ENCODE results near the gene WWTR1. TPM values are rescaled to one million over a fixed set of nuclear protein-coding genes. Genes with fewer than 3 reads are reported as not detected.

Gene WWTR1
- total and polyA plus RNA-seq, 2 donors (not counting 3 experiments of a cell fraction or from before 2014, with no cell fraction given) = 210 to 341 TPM

DNA sequence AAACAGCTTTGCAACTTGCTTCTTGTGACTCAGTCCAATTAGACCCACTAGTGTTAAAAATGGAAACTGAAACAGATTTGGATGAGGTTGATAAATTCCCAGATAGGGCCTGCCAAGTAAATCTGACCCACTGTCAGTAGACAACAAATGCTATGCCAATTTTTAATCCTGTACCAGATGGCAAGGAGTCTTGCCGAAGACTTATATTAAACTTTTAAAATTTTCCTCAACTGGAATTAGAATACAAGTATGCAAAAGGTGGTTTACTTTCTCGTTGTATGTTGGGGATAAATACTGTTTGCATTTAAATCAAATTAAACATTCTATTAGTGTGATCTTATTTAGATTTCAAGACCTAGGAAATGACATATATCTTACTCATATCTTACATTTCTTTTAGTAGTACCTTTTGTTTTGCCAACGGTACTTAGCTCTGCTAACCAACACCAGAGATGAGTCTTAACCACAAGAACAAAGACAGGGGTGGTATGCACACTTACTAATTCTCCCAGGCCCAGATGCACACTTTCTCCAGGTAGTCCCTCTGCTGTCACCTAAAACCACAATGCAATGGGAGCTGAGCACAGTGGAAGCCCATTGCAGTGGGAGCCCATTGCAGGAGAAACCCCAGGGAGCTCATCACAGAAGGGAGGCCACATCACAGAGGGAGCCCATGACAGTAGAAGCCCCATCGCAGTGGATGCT is 77.8 kb downstream of the WWTR1 start:
- peak; percentile 45 for TF ChIP-seq JUN (IDR thresholded peaks at IDR 0.05; ENCODE audit: borderline replicate concordance, insufficient read depth, insufficient read length, low read depth)
- TF ChIP-seq POLR2AphosphoS5 (IDR thresholded peaks at IDR 0.05; ENCODE audit: insufficient read depth, low read depth, low read length) = no peak
- TF ChIP-seq FOS (IDR thresholded peaks at IDR 0.05; ENCODE audit: borderline replicate concordance, insufficient read depth, low read length) = peak; percentile 64
- no peak for TF ChIP-seq MAX (IDR thresholded peaks at IDR 0.05; ENCODE audit: insufficient read depth, insufficient read length)
- TF ChIP-seq GATA2 (IDR thresholded peaks at IDR 0.05; ENCODE audit: insufficient read depth, insufficient read length, low read depth, low read length) = peak; percentile 62
- no peak for TF ChIP-seq CTCF (IDR thresholded peaks at IDR 0.05; ENCODE audit: extremely low read depth in 1 of 2, insufficient read depth in 1 of 2, low read depth in 1 of 2, low read length in 2 of 2)
- peak; percentile 27 for TF ChIP-seq POLR2A (IDR thresholded peaks at IDR 0.05; ENCODE audit: low read depth, low read length)
- peaks cover 90% of the 10 kb centered on the region for H3K4me1 ChIP-seq (ENCODE audit: control insufficient read depth, extremely low read depth, insufficient read depth, low read length)
- no peaks in the 10 kb centered on the region for H3K27me3 ChIP-seq (ENCODE audit: control insufficient read depth in 2 of 2, insufficient read depth in 2 of 2, low read length in 2 of 2)
- dilution Hi-C loops (cut with MboI; ENCODE audit: extremely low pct_ligation_motif_present, low sequenced_read_pairs) = no loop called here
- no peaks in the 10 kb centered on the region for H3K36me3 ChIP-seq (ENCODE audit: control insufficient read depth in 2 of 2, extremely low read depth in 1 of 2, insufficient read depth in 2 of 2, low read length in 2 of 2)
- no peak overlapping the region for H2AFZ ChIP-seq (ENCODE audit: low read depth, low read length)
- CTCF ChIA-PET = interaction anchor here (1.0 to 2.4 kb wide), 7 partner anchors 8 to 228 kb away, joined by 3 to 10 read pairs (median 4); partner anchors contain the start of gene WWTR1
- H3K27ac ChIP-seq (ENCODE audit: insufficient read depth, low read depth, low read length) = peak overlapping the region; percentile 86
- no peaks in the 10 kb centered on the region for H3K9me1 ChIP-seq (replicated peaks; ENCODE audit: control insufficient read depth, extremely low read depth, insufficient read depth, low read length)
- POLR2A ChIA-PET = interaction anchor here (0.5 to 1.8 kb wide), 3 partner anchors 23 to 78 kb away, joined by 4 to 8 read pairs (median 6); partner anchors contain the start of gene WWTR1
- intact Hi-C loops (cut with micrococcal nuclease) = loop anchor here (1.0 kb wide), 2 partner anchors 9 to 20 kb away; no protein-coding TSS in a partner anchor
- no peaks in the 10 kb centered on the region for H3K9me3 ChIP-seq (replicated peaks; ENCODE audit: control insufficient read depth, insufficient read depth, low read length)
- no peaks in the 10 kb centered on the region for H4K20me1 ChIP-seq (replicated peaks; ENCODE audit: control insufficient read depth, extremely low read depth, insufficient read depth, low read length)
- DNase-seq (ENCODE audit: low read depth, low spot score) (peak; percentile 71), FAIRE-seq (peak; percentile 49)
- H3K4me2 ChIP-seq (ENCODE audit: insufficient read depth, low read length) = peak overlapping the region; percentile 28
- no peak overlapping the region for H3K4me3 ChIP-seq (replicated peaks in 1 of 3; ENCODE audit: insufficient read depth in 1 of 3, low read depth in 1 of 3, low read length in 3 of 3)
- peaks cover 82% of the 10 kb centered on the region for H3K79me2 ChIP-seq (ENCODE audit: control insufficient read depth, insufficient read depth, low read length)
- no TSS peak for BruUV-seq (replicated peaks)
- peak overlapping the region; percentile 27 for H3K9ac ChIP-seq (replicated peaks; ENCODE audit: extremely low read depth, insufficient read depth, low read length)
